ENCODE data around the gene SYNC.
A peak's percentile ranks its signal among the peaks of the same experiment; 100 is the strongest.

SYNC gene
- long read RNA-seq, donor 1 = 0 reads
- long read RNA-seq, donor 2, partial matches to known transcripts = 27 of 28 reads
- long read RNA-seq, donor 2, other reads (novel, unspliced or antisense) = 0 of 28 reads
- long read RNA-seq, donor 3 = 0 reads
- long read RNA-seq, donor 4, partial matches to known transcripts = 76 of 150 reads
- long read RNA-seq, donor 4, other reads (novel, unspliced or antisense) = 74 of 150 reads
- long read RNA-seq, donor 5, partial matches to known transcripts = 0 of 1 reads
- long read RNA-seq, donor 5, other reads (novel, unspliced or antisense) = 0 of 1 reads
- long read RNA-seq, donor 6, partial matches to known transcripts = 13 of 13 reads
- long read RNA-seq, donor 6, other reads (novel, unspliced or antisense) = 0 of 13 reads
- long read RNA-seq, donor 7, partial matches to known transcripts = 0 of 1 reads
- long read RNA-seq, donor 7, other reads (novel, unspliced or antisense) = 0 of 1 reads
- long read RNA-seq, donor 8, partial matches to known transcripts = 0 of 1 reads
- long read RNA-seq, donor 8, other reads (novel, unspliced or antisense) = 0 of 1 reads

DNA sequence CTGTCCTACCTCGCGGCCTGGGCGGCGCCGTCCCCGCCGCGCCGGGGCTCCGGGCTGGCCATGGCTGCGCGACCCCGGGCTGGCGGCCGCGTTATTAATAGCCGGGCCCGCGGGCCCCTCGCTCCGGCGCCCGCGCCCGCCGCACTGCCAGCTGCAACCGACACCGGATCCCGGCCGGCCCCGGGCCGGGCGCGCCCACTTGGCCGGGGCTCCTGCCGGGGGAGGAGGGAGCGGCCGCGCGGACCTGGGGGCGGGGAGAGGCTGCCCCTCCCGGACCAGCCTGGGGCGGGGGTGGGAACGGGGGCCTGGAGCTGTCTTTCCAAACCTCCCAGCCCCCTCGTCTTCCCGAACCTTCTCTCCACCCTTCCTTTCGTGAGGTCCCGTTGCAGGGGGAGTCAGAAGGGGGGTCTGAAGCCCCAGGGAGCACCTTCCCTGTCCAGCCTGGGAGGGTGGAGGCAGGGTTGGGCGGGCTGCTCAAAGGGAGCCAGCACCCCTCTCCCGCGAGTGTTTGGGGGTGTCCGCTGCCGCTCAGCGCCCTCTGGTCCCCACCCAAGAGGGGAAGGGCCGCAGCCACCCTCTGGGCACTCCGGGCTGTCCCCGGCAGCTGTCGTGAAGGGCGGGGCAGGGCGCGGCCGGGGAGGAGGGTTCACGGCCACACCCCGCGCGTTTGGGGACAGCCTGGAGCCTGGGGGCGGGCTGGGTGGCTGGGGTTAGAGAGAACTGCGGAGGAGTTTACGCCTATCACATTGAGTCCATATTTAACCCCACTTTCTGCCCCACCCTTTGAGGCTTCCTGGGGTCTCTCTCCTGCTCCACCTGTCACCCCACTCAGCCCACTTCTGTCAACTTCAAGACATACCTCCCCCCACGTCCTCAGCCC, at the start of gene SYNC:
SYNC (minus strand) TSS at position 172 of the 880 bp plus-strand sequence; CDS start at position 62, 110 bp downstream.
- DNase-seq = peak; percentile 33

DNA sequence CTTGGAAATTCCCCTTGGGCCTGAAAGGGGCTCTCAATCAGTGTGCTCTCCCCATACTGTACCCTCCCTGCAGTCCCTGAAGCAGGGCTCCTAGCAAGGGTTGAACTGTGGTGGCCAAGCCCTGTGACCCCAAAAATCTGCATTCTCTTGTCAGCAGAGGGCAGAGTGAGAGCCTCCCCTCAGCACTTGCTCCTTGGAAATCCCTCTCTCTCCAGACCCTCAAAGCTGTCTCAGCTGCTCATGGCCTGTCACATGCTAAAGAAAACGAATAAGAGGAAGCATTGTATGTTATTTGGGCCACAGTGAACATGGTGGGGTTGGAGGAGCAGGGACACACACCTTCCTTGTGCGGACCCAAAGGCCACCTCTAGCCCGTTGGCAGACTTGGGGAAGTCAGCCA, 47.2 kb upstream of the SYNC start:
- no peak for DNase-seq

DNA sequence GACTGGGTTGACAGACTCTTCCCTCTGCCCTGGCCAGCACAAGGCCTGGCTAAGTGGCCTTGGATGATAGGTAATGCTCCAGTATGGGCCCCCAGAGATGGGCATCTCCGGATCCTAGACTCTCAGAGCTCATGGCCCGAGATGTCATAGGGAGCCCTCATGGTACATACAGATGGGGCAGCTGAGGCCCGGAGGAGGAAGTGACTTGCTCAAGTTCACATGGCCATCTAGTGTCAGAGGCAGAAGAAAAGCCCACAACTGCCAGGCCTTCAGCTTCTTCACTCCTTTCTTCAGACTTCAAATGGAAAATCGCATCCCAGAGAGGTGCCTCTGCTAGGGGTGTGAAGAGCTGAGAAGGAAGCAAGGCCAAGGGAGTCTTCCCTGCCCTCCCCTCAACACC, 46.8 kb upstream of the SYNC start:
- DNase-seq = no peak

DNA sequence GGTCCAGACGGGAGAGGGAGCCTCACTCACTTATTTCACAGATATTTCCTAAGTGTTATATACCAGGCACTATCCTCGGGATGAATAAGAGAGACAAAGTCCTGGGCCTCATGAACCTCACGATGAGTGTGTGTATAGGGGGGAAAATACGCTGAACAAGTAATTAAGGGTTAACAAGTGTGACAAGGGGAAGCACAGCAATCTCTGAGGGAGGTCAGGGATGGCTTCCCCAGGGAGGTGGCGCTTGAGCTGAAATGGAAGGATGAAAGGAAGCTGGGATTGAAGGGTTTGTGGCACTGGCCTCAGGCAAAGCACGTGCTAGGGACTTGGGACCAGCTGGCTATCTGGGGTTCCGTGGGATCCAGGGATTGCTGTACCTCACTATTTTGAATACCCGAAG, 46.4 kb upstream of the SYNC start:
- no peak for DNase-seq

DNA sequence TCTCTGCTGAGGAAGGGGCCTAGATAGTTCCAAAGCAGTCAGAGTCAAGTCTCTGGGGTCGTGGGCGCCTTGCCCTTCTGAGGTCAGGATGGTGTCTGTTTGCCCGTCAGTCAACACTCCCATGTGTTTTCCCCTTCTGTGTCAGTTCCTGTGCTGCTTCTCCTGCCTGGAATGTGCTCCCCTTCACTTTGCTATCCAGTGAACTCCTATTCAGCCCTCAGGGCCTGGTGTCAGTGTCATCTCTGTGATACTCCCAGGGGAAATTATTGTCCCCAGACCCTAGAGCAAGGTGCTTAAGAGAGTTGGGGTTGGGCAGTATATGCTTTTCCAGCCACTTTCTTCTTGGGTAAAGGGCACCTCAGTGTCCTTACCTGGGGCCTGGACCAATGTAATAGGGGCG, 45.8 kb upstream of the SYNC start:
- DNase-seq = no peak

DNA sequence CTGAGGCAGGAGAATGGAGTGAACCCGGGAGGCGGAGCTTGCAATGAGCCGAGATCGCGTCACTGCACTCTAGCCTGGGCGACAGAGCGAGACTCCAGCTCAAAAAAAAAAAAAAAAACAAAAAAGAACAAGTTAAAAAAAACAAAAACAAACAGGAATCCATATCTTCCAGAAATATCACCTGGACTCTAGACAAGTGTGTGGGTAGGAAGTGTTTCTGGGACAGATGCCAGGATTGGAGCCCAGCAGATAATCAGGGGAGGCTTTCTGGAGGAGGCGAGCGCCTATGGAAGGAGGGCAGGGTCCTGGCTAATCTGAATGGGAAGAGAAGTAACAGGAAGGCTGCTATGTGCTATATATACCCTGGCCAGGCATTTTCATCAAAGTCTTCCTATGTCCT, 43.6 kb upstream of the SYNC start:
- DNase-seq = no peak

DNA sequence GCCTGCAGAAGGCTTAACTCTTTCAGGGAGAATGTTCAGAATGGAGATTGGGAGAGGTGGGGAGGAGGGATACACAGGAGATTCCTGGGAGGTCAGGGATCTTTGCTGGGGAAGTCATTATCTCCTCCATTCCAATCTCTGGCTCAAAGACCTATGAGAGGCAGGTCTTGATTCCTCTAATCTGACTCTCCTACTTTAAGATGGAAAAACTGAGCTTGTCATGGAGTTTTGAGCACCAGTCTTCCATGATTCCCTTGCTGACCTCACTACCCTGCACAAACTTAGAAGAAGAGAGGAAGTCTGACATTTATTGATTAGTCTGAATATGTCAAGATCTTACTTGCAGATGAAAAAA, 41.5 kb upstream of the SYNC start:
- DNase-seq = no peak

DNA sequence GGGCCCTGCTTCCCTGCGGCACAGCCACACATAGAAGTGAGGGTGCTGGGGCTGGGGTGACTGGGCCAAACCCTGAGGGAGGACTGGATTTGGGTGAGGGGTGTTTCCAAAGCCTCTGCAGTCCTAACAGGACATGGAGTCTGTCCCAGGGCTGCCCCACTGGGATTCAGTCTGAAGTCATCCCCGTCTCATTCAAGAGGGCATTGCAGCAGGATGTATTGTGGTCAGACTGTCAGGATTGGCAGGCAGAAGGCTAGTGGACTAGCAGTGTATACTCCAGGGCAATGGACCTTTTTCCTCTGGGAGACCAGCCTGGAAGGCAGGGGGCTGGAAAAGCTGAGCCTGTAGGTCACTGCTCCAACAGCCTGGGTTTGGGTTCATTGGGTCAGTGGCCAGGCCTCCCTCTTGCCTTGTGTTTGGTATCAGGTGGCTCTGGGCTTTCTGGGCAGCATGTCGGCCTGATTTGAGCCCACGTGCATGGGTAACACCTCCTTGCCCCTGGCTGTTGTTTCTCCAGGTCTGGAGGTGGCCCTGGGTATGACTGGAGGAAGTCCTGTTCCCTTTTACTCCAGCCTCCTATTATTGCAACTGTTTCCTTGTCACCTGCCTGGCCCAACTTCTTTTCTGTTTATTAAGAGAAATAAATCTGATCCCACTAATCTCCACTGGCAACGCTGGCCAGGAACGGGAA, 41.0 kb upstream of the SYNC start:
- DNase-seq = no peak

DNA sequence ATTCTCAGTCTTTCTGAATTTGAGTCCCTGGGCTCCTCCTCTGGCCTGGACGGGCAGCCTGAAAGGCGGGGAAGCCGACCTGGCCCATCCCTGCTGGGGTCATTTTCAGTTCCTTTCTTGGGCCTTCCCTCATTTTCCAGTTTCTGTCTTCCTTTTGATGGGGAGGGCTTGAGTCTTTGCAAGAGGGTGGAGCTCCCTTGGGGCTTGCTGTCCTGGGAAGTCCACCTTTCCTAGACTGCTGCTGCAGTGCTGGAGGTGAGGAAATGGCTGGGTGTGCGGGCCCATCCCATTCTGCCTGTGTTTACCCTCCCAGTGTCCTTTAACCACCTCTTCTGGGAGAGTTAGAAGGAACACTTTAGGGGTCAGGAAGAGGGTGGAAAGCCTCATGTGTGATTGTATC, 40.4 kb upstream of the SYNC start:
- no peak for DNase-seq

DNA sequence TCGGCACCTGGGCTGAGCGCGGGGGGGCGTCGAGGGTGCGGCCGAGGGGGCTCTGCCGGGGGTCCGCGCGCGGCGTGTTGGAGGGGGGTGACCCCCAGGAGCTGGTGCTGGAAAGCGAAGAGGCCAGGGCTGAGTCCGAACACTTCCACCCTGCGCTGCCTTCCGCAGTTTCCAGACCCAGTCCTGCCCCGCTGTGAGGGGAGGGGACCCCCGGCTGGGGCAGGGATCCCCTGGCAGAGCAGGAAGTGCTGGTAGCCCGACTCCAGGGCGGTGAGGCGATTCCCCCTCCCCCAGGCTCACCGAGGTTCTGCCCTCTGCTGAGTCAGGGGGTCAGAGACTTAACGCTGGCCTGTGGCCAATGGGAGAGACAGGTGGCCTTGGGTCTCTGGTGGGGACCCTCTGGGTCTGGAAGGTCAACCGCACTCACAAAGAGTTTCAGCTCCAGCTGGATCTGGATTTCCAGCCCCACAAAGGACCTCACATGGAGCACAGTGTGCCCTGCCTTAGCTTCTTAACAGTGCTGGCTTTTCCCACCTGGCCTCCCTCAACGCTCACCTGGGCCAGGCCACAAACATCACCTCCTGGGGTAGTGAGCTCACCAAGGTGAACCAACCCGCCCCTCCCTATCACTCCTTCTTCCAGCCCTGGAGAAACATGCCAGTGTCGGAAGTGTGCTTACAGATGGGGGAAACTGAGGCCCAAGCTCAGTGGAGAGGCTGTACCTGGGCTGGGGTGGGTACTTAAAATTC, 39.8 kb upstream of the SYNC start:
- peak; percentile 75 for DNase-seq

DNA sequence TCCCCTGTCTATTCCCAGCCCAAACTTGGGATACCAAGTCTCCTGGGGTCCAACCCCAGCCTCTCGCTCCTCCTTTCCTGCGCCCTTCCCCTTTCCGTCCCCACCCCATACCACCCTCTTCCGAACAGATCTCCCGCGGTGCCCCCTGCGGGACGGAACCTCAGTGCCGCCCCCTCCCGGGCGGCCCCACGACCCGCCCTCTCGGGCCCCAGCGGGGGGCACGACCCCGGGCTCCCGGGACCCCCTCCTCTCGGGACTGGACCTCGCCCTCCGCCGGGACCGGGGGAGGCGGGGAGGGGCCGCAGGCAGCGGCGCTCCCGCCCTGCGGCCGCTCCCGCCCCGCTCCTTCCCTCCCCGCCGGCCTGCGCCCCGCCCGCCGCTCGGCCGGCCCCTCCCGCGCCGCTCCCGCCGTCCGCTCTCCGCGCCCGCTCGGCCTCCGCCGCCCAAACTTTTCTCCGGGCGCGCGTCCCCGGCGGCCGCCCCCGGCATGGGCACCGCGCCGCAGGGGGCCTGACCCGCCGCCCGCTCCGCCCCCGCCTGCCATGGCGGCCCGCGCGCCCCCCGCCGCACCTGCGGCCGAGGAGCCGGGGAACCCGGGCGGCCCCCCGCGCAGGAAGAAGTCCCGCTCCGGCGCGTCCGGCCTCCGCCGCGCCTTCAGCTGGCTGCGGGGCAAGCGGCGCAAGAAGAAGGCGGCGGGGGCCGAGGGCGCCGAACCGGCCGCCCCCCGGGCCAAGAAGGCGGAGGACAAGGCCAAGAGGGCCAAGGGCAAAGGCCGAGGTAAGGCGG, 39.0 kb upstream of the SYNC start:
- DNase-seq = peak; percentile 59

DNA sequence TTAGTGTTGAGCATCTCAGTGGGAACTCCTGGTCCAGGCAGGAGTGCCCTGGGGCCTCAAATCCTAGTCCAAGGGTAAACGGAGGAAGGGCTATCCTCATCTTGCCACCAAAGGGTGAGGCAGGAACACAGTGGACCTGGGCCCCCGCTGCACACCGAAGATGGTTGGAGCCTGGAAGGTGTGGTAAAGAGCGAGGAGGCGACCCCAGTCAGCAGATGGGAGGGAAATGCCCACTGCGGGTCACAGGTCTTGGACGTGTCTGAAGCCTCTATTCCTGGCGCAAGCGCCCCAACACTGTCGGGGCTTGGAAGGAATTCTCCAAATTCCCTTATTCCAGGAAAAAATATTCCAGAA, 38.5 kb upstream of the SYNC start:
- DNase-seq = no peak

DNA sequence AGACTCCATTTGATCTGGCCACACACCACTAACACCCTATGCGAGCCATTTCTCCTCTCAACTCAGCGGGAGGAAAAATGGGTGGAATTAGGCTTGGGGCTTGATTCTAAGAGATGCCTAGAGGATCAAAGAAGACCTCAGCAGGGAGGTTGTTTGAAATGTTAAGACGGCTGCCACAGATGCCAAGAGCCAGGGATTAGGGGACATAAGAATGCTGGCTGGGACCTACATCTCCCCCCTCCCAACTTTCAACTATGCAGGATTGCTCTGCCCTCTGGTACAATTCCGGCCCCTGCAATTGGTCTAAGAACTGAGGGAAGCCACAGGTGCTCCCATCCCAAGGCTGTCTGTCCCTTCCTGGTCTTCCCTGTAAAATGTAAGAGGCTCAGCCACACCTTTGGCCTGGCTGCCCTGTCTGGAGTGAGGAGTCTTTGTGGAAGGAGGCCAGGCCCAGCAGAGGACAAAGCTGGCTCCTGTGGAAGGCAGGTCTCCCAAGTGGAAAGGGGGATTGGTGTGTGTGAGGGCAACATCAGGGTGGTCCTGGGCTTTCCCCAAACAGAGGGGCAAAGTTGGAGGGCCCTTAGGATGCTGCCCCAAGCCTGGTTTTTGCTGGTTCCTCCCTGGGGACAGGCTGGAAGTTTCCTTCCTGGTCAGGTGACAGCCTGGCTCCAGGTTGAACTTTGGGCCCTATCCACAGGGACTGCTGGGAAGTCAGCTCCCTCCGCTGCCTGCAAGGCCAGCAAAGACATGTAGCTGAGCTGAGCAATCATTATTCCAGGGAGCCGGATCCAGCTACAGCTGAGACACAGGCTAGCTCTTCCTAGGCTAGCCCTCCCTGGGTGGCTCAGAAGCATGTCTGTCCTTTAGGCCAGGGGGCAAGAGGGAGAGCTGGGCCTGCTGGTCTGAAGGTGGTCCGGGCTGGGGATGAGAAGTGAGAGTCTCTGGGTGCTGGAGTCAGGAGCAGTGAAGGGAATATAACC, 34.5 kb upstream of the SYNC start:
- no peak for DNase-seq

DNA sequence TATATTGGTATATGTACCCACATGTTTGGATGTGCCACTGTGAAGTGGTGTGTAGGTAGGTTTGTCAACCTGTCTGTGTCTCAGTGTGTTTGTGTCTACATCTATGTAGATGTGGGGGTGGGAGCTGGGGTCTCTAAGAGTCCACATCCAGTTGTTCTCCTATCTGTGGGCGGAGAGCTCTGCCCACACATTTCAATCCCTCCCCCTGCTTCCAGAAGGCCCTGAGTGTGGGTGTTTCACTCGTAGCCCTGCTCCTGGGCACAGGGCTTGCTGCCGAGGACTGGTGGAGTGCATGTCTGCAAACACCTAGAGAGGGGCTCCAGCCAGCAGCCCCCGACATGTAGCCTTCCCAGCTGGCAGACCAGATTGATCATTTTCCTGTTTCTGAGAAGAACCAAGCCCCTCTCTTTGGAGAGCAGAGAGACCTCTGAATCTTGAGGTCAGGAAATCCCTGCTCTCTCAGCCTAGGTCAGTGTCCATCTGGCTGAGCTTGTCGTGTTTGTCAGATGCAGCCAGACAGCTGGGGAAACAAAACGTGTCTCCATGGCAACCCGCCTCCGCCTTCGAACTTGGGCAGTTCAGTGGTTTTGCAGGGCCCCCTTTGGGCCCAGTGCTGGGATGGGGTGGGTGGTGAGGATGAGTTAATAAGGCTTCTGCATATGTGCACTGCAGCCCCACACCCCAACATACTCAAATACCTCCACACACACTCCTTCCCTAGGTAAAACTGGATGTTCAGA, 31.2 kb upstream of the SYNC start:
- DNase-seq = no peak

DNA sequence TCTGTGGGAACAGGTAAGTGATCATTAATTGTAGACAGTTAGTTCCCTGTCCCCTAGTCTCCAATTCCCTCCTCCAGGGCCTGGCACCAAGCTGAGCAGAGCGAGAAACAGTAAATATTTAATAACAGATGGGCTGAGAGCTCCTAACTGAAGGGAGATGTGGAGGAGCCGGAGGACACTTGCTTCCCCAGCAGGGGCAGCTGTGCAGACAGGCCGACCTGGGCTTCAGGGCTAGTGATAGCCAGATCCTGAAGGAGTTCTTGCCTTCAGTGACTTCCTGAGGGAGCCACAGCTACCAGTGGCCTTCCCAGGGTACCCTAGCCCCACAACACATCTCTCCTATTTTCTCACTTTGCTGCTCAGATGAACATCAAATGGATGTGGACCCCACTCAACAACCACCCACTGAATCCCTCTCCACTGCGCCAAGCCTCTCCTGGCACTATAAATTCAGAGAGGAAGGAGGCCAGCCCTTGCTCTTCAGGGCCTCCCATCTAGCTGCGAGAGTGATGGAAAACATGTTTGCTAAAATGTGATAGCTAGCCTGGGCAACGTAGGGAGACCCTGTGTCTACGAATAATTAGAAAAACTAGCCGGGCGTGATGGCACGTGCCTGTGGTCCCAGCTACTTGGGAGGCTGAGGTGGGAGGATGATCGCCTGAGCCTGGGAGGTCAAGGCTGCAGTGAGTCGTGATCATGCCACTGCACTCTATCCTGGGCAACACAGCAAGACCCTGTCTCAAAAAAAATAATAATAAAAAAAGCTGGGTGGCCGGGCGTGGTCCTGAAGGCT, 26.9 kb upstream of the SYNC start:
- DNase-seq = no peak

DNA sequence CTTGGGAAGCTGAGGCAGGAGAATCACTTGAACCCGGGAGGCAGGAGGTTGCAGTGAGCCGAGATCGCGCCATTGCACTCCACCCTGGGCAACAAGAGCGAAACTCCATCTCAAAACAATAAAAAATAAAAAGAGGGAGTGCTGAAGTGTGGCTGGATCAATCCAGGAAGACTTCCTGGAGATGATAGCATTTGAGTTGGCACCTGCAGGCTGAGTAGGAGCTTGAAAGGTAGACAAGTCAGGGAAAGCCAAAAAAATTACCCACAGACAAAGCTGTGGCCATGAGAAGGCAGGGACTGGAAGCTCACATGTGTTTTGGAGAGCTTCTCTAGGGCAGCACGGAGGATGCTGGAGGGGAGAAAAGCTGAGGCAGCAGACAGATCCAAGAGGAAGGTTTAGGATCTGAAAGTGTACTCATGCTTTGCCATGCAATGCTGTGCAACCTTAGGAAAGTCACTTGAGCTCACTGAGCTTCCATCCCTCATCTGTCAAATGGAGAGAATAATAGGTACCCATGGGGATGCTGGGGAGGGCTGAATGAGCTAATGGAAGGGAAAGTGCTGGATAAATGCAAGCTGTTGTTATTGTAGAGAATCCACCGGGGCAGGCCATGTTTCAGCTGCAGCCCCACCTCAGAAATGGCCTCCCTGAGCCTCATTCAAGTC, 26.0 kb upstream of the SYNC start:
- no peak for DNase-seq

DNA sequence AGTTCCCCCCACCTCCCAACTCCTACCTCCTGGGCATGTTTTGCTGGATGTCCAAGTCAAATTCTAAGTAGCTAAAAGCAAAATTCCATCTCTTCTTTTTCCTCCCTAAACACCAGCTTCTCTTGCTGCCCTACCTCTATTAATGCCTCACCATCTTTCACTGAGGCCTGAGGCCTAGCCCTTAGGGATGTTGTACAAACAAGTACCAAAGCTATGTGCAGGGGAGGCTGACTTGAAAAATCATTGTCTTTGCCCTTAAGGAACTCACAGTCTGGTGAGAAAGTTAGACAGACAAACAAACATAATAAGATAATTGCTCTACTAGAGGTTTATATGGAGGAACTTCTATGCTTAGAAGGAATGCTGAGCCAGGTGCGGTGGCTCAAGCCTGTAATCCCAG, 25.3 kb upstream of the SYNC start:
- no peak for DNase-seq

DNA sequence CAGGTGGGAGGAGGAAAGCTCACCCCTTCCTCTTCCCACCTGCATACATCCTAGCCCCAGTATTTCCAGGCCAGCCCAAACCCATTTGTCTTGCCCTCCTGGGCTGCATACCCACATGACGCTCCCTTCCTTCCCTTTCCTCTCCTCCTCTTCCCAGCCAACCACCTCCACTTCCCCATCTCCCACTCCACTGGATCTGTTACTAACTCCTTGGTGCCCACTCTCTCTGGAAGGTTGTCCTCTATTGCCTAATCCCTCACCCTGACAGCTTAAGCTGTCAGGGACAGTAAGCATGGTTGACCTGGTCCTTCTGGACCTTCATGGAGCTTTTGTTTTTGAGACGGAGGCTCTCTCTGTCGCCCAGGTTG, 23.0 kb upstream of the SYNC start:
- no peak for DNase-seq
